Psoas muscle (tissue), 8 donors: Measurements from ENCODE around the gene SCNN1B. TPM values are rescaled to one million over a fixed set of nuclear protein-coding genes. Genes with fewer than 3 reads are reported as not detected.
A peak's percentile ranks its signal among the peaks of the same experiment; 100 is the strongest.

Experiments used
- ATAC-seq, 4 donors: fragments of 200-7000 bp; cut with Tn5 transposase; one replicate each; pipeline ENCODE4 v1.9.1; 2020; ENCODE audit warnings: moderate library complexity in 3 of 4, mild to moderate bottlenecking in 2 of 4
- DNase-seq, 2 donors: peaks; one replicate each; pipeline ENCODE4 v3.0.0-alpha.2; 2020
- H3K27ac ChIP-seq: fragments of 200-600 bp; one replicate; pipeline ENCODE4 v1.8.0; 2022
- H3K27me3 ChIP-seq, 3 donors: fragments of 200-600 bp in 1 of 3; one replicate each; pipeline versions ENCODE4 v1.6.1 to v1.8.0; 2013 to 2022; ENCODE audit warnings: low read length in 2 of 3, mild to moderate bottlenecking in 2 of 3, moderate library complexity in 1 of 3; ENCODE audit not compliant: insufficient read depth in 3 of 3
- H3K36me3 ChIP-seq, 2 donors: fragments of 200-600 bp in 1 of 2; one replicate each; pipeline versions ENCODE4 v1.6.1 to v1.8.0; 2013 to 2022; ENCODE audit warnings: low read depth in 1 of 2, mild to moderate bottlenecking in 1 of 2, moderate library complexity in 1 of 2; ENCODE audit not compliant: insufficient read depth in 1 of 2
- H3K4me1 ChIP-seq: fragments of 200-600 bp; one replicate; pipeline ENCODE4 v1.8.0; 2022
- H3K4me3 ChIP-seq: fragments of 200-600 bp; one replicate; pipeline ENCODE4 v1.8.0; 2022; ENCODE audit warnings: mild to moderate bottlenecking
- H3K9me3 ChIP-seq: fragments of 200-600 bp; one replicate; pipeline ENCODE4 v1.8.0; 2022
- WGBS, 3 donors: extraction: QIAGEN DNeasy Blood & Tissue Kit; methylation state at CpG; one replicate each; pipeline versions ENCODE4 v1.1.6 to v1.1.7; 2013; 5-methylcytosine and 5-hydroxymethylcytosine counted together
- intact Hi-C, 2 donors: fragments of 100-400 bp; cut with DNase I; formaldehyde crosslinking; loops; one replicate each; pipeline versions ENCODE4 v1.11.0 to v1.14.2; 2022
- polyA plus RNA-seq, 3 donors: library from polyadenylated mRNA; stranded (reverse); fragments of 200-250 nt; gene quantifications; one replicate each; pipeline ENCODE4 v1.2.3, GENCODE V29; 2013
- total RNA-seq, 4 donors: library from RNA; stranded (reverse); fragmentation: NEBNext Ultra II Directional in 2 of 4; extraction: Animal tissue kit (Norgen Biotek cat#: 25700) in 2 of 4; gene quantifications; one replicate each; pipeline versions ENCODE4 v1.2.1 to v1.2.4, GENCODE V29; 2021 to 2023
- TF ChIP-seq, protein P1 (sequence below): fragments of 200-600 bp; IDR thresholded peaks from one replicate; pipeline ENCODE4 v1.8.0; 2022; ENCODE audit warnings: antibody characterized with exemption
- donor health status: healthy with polysubstance abuse.
- donor health status: DM: no; HTN: no; CAD: no; lungs with moderate emphysema.
- donor health status: Bipolar disorder and iron deficiency.
- donor health status: healthy.
- donor health status: DM: yes; HTN: yes; CAD: no.
- donor health status: DM: no; HTN: no; CAD: no.
- donor health status: DM: no; HTN: no; CAD: no.
- donor health status: DM: yes; HTN: yes; CAD: no.

SCNN1B gene
- total and polyA plus RNA-seq, 7 donors = 0.10 to 0.76 (median 0.51) TPM

DNA sequence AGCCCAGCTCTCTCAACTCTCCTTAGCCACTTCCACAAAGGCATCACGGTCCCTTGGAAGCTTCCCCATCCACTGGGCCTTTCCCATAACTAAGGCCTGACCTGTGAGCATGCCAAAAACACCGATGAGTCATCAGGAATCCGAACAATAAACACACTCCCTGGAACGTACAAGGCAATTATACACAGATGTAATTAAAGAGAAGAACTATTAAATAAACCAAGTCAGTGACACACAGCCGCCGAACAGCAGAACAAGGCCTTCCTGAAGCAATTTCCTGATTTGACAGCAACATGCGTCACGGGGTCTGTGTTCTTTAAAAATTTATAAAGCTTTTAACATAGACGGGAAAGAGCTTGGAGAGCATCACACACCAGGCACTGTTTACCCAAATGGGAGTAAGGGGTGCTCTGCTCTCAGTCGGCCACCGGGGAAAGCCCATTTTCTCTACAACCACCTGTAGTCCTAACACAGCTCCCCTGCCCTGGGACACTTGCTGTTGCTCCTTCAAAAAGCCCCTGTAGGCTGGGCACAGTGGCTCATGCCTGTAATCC is 121.5 kb downstream of the SCNN1B start:
- DNase-seq (peak; percentile 51 to 68), ATAC-seq (peak; percentile 61 to 92 (median 92))
- peaks cover 0 to 51% of the 10 kb centered on the region in 2 donors for H3K36me3 ChIP-seq
- H3K4me1 ChIP-seq = no peaks in the 10 kb centered on the region
- H3K9me3 ChIP-seq = no peaks in the 10 kb centered on the region
- intact Hi-C loops = no loop called here
- TF ChIP-seq, protein P1, sequence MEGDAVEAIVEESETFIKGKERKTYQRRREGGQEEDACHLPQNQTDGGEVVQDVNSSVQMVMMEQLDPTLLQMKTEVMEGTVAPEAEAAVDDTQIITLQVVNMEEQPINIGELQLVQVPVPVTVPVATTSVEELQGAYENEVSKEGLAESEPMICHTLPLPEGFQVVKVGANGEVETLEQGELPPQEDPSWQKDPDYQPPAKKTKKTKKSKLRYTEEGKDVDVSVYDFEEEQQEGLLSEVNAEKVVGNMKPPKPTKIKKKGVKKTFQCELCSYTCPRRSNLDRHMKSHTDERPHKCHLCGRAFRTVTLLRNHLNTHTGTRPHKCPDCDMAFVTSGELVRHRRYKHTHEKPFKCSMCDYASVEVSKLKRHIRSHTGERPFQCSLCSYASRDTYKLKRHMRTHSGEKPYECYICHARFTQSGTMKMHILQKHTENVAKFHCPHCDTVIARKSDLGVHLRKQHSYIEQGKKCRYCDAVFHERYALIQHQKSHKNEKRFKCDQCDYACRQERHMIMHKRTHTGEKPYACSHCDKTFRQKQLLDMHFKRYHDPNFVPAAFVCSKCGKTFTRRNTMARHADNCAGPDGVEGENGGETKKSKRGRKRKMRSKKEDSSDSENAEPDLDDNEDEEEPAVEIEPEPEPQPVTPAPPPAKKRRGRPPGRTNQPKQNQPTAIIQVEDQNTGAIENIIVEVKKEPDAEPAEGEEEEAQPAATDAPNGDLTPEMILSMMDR = no peak
- H3K4me3 ChIP-seq = no peak overlapping the region
- peak overlapping the region; percentile 71 for H3K27ac ChIP-seq
- 26 to 33% (median 30%) methylated on average over 11 of the region's 11 CpGs for WGBS, 3 donors
- no peaks in the 10 kb centered on the region for H3K27me3 ChIP-seq

DNA sequence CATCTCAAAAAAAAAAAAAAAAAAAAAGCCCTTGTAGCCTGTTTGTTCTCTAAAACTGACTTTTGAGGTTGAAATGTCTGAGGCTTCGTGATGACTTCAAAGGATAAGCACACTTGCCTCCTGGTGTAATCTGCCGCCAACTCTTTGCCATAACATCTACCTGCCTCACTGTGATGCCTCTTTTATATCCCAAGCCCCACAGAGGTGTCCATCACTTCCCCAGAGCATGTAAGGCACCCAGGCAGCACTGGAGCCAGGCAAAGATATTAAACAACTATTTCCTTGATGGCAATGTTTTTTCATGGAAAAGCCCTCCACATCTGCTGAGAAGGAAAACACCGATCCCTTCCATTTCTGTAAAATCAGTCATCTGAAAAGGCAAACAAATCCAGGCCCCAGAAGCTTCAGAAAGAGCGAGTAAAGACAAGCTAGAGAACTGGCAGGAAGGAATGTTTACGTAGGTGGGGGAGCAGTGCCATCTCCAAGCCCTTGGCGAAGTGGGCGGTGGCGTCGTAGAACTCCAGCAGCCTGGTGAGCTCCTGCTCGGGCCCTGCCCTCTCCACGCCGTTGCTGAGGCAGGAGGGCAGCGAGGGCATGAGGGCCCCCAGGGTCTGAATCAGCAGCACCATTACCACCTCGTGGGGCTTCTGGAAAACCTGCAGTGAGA is 122.3 kb downstream of the SCNN1B start:
- WGBS, 3 donors = 90 to 91% (median 91%) methylated on average over 14 of the region's 14 CpGs
- Histone ChIP-seq H3K9me3 (no peaks in the 10 kb centered on the region), H3K27me3 (no peaks in the 10 kb centered on the region), H3K4me1 (no peaks in the 10 kb centered on the region), H3K27ac (peak overlapping the region; percentile 71), H3K4me3 (no peak overlapping the region), H3K36me3 (peaks cover 0 to 55% of the 10 kb centered on the region in 2 donors)
- no peak for ATAC-seq
- TF ChIP-seq, protein P1 = no peak
- no peak for DNase-seq
- intact Hi-C loops = no loop called here

DNA sequence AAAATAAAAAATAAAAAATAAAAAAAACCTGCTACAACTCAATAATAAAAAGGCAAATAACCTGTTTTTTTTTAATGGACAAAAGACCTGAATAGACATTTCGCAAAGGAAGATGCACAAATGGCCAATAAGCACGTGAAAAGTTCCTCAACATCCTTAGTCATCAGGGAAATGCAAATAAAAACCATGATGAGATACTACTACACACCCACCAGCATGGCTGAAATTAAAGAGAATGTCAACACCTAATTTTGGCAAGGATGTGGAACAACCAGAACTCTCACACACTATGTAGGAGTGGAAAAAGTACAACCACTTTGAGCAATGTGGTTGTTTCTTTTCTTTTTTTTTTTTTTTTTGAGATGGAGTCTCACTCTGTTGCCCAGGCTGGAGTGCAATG is 126.2 kb downstream of the SCNN1B start:
- Histone ChIP-seq H3K27me3 (no peaks in the 10 kb centered on the region), H3K36me3 (peaks cover 0 to 83% of the 10 kb centered on the region in 2 donors), H3K4me3 (no peak overlapping the region), H3K9me3 (no peaks in the 10 kb centered on the region), H3K27ac (no peak overlapping the region), H3K4me1 (no peaks in the 10 kb centered on the region)
- DNase-seq (no peak), ATAC-seq (no peak)
- WGBS, 3 donors = 80 to 81% (median 80%) methylated on average over 2 of the region's 2 CpGs
- intact Hi-C loops = no loop called here
- TF ChIP-seq, protein P1 = no peak

Other genes starting within 250 kb of the SCNN1B start
- 10 to 100 TPM in 3 of 4 donors, 1 to 10 TPM in 1; 9.5 to 19.6 (median 16.2) TPM for gene USP31, start 152.8 kb upstream of the SCNN1B start, total RNA-seq
- gene USP31, start 152.8 kb upstream of the SCNN1B start, polyA plus RNA-seq = 10 to 100 TPM in 2 of 3 donors, 1 to 10 TPM in 1; 7.7 to 21.5 (median 16.4) TPM
- gene SCNN1G, start 119.6 kb upstream of the SCNN1B start, total RNA-seq = not detected
- under 1 TPM in 2 of 3 donors, not detected in 1; 0.01 to 0.08 TPM for gene SCNN1G, start 119.6 kb upstream of the SCNN1B start, polyA plus RNA-seq
- gene COG7, start 150.9 kb downstream of the SCNN1B start, total RNA-seq = 1 to 10 TPM; 6.7 to 9.6 (median 9.4) TPM
- gene COG7, start 150.9 kb downstream of the SCNN1B start, polyA plus RNA-seq = 10 to 100 TPM in 2 of 3 donors, 1 to 10 TPM in 1; 7.6 to 14.7 (median 10.5) TPM
- 10 to 100 TPM; 43.1 to 62.9 (median 56.4) TPM for gene GGA2, start 208.2 kb downstream of the SCNN1B start, total RNA-seq
- gene GGA2, start 208.2 kb downstream of the SCNN1B start, polyA plus RNA-seq = 10 to 100 TPM; 18.9 to 49.3 (median 21.7) TPM